SK-N-SH treated with all-trans-retinoic acid at 6 μM for 48 hours (cell line): ENCODE measurements around the gene MKRN2OS.

ENCODE experiments used
- ATAC-seq: fragments of 200-7000 bp; cut with Tn5 transposase; 3 replicates; pipeline ENCODE4 v1.9.1; 2020; ENCODE audit warnings: mild to moderate bottlenecking, moderate library complexity
- ARNTL ChIP-seq: fragments of 450-650 bp; formaldehyde crosslinking; IDR thresholded peaks from 2 replicates; pipeline ENCODE4 v1.5.0; 2020; ENCODE audit warnings: low read depth, mild to moderate bottlenecking, moderate library complexity, borderline replicate concordance
- BACH2 ChIP-seq: fragments of 250-450 bp; sonication (Bioruptor Pico); IDR thresholded peaks from 2 replicates; pipeline ENCODE4 v1.9.0; 2021; ENCODE audit warnings: mild to moderate bottlenecking, borderline replicate concordance
- CSDC2 ChIP-seq: fragments of 250-450 bp; sonication (Bioruptor Pico); IDR thresholded peaks from 2 replicates; pipeline ENCODE4 v1.5.0; 2020; ENCODE audit warnings: mild to moderate bottlenecking, moderate library complexity
- ESRRG ChIP-seq: fragments of 250-450 bp; sonication (Bioruptor Pico); IDR thresholded peaks from 2 replicates; pipeline ENCODE4 v1.6.1; 2021; ENCODE audit warnings: mild to moderate bottlenecking
- GLIS3 ChIP-seq: fragments of 250-450 bp; sonication (Bioruptor Pico); IDR thresholded peaks from 2 replicates; pipeline ENCODE4 v1.5.0; 2020; ENCODE audit warnings: mild to moderate bottlenecking, moderate library complexity
- ISL1 ChIP-seq: fragments of 250-450 bp; sonication (Bioruptor Pico); IDR thresholded peaks from 2 replicates; pipeline ENCODE4 v2.1.2; 2022; ENCODE audit warnings: mild to moderate bottlenecking, moderate library complexity
- RARB ChIP-seq: fragments of 250-450 bp; sonication (Bioruptor Pico); IDR thresholded peaks from 2 replicates; pipeline ENCODE4 v1.8.0; 2021; ENCODE audit warnings: mild to moderate bottlenecking, moderate library complexity
- SNAI2 ChIP-seq: fragments of 250-450 bp; sonication (Bioruptor Pico); IDR thresholded peaks from 2 replicates; pipeline ENCODE4 v1.5.0; 2020; ENCODE audit warnings: mild to moderate bottlenecking, moderate library complexity
- TCF4 ChIP-seq: fragments of 250-450 bp; sonication (Bioruptor Pico); IDR thresholded peaks from 2 replicates; pipeline ENCODE4 v1.8.0; 2021; ENCODE audit warnings: mild to moderate bottlenecking, moderate library complexity, borderline replicate concordance
- TOX ChIP-seq: fragments of 250-450 bp; sonication (Bioruptor Pico); IDR thresholded peaks from 2 replicates; pipeline ENCODE4 v1.8.0; 2021; ENCODE audit warnings: mild to moderate bottlenecking, moderate library complexity, borderline replicate concordance
- ZC3H10 ChIP-seq: fragments of 250-450 bp; sonication (Bioruptor Pico); IDR thresholded peaks from 2 replicates; pipeline ENCODE4 v1.5.1; 2021; ENCODE audit warnings: mild to moderate bottlenecking, moderate library complexity
- ZFP3 ChIP-seq: fragments of 250-450 bp; sonication (Bioruptor Pico); IDR thresholded peaks from 2 replicates; pipeline ENCODE4 v1.5.0; 2020; ENCODE audit warnings: mild to moderate bottlenecking, moderate library complexity
- ZFP30 ChIP-seq: fragments of 450-650 bp; formaldehyde crosslinking; IDR thresholded peaks from 2 replicates; pipeline ENCODE4 v1.5.0; 2022; ENCODE audit warnings: mild to moderate bottlenecking, moderate library complexity
- ZNF565 ChIP-seq: fragments of 450-650 bp; formaldehyde crosslinking; conservative IDR thresholded peaks from 2 replicates; pipeline ENCODE4 v1.5.0; 2020; ENCODE audit warnings: low read depth, mild to moderate bottlenecking, moderate library complexity
- ZNF70 ChIP-seq: fragments of 450-650 bp; formaldehyde crosslinking; IDR thresholded peaks from 2 replicates; pipeline ENCODE4 v1.5.0; 2020; ENCODE audit warnings: mild to moderate bottlenecking, moderate library complexity
- ZNF8 ChIP-seq: fragments of 450-650 bp; formaldehyde crosslinking; IDR thresholded peaks from 2 replicates; pipeline ENCODE4 v1.5.0; 2020; ENCODE audit warnings: mild to moderate bottlenecking, moderate library complexity
- TF ChIP-seq, protein P1 (sequence below): fragments of 250-450 bp; sonication (Bioruptor Pico); IDR thresholded peaks from 2 replicates; pipeline ENCODE4 v1.5.0; 2020; ENCODE audit warnings: mild to moderate bottlenecking, moderate library complexity
- TF ChIP-seq, protein P2 (sequence below): fragments of 250-450 bp; sonication (Bioruptor Pico); IDR thresholded peaks from 2 replicates; pipeline ENCODE4 v1.8.0; 2021; ENCODE audit warnings: low read depth, mild to moderate bottlenecking, moderate library complexity, borderline replicate concordance
- TF ChIP-seq, protein P3 (sequence below): fragments of 250-450 bp; sonication (Bioruptor Pico); IDR thresholded peaks from 2 replicates; pipeline ENCODE4 v1.8.0; 2020; ENCODE audit warnings: mild to moderate bottlenecking, moderate library complexity, borderline replicate concordance
- TF ChIP-seq, protein P4 (sequence below): fragments of 250-450 bp; sonication (Bioruptor Pico); IDR thresholded peaks from 2 replicates; pipeline ENCODE4 v1.5.1; 2020; ENCODE audit warnings: low read depth, mild to moderate bottlenecking, moderate library complexity
- TF ChIP-seq, protein P5 (sequence below): fragments of 250-450 bp; sonication (Bioruptor Pico); IDR thresholded peaks from 2 replicates; pipeline ENCODE4 v1.5.1; 2021; ENCODE audit warnings: mild to moderate bottlenecking, moderate library complexity

The MKRN2OS gene

DNA sequence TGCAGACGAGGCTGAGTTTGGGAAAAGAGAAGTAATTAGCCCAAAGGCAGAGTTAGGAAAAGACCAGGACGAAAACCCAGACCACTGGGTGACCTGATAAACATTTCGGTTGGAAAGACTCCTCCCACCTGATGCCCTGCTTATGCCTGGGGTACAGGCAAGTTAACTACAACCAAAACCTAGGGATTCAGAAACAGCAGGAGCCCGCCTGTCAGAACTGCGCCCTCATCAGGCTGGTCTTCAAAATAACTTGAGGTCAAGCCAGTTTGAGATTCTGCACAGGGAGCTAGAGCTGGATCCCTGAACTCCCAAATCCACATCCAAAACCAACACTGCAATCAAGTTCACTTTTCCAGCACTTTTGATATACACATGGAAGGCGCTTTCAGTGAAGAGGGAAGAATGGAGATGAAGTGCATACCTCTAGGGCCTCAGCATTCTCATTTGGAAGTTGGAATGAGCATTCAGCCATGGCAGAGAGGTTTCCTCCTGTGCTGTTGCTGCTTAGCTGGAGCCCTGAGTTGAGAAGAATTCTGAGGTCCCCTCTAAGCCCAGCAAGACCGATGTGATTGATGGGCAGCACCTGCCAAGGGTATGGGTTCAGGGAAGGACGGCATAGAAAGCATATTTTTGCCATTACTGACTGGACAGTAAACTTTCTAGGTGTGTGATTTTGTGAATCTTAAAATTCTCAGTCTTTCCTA lies 49.4 kb downstream of the MKRN2OS start:
- TF ChIP-seq TCF4 (no peak), ZNF70 (CRISPR knock-in tag) (no peak), CSDC2 (CRISPR knock-in tag) (no peak), ISL1 (CRISPR knock-in tag) (no peak), BACH2 (CRISPR knock-in tag) (no peak), RARB (CRISPR knock-in tag) (no peak), GLIS3 (CRISPR knock-in tag) (no peak), ZNF8 (CRISPR knock-in tag) (no peak), TOX (CRISPR knock-in tag) (no peak), ZFP30 (CRISPR knock-in tag) (no peak), ESRRG (CRISPR knock-in tag) (no peak)
- TF ChIP-seq, protein P1, sequence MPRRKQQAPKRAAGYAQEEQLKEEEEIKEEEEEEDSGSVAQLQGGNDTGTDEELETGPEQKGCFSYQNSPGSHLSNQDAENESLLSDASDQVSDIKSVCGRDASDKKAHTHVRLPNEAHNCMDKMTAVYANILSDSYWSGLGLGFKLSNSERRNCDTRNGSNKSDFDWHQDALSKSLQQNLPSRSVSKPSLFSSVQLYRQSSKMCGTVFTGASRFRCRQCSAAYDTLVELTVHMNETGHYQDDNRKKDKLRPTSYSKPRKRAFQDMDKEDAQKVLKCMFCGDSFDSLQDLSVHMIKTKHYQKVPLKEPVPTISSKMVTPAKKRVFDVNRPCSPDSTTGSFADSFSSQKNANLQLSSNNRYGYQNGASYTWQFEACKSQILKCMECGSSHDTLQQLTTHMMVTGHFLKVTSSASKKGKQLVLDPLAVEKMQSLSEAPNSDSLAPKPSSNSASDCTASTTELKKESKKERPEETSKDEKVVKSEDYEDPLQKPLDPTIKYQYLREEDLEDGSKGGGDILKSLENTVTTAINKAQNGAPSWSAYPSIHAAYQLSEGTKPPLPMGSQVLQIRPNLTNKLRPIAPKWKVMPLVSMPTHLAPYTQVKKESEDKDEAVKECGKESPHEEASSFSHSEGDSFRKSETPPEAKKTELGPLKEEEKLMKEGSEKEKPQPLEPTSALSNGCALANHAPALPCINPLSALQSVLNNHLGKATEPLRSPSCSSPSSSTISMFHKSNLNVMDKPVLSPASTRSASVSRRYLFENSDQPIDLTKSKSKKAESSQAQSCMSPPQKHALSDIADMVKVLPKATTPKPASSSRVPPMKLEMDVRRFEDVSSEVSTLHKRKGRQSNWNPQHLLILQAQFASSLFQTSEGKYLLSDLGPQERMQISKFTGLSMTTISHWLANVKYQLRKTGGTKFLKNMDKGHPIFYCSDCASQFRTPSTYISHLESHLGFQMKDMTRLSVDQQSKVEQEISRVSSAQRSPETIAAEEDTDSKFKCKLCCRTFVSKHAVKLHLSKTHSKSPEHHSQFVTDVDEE (CRISPR knock-in tag) = no peak
- TF ChIP-seq, protein P2, sequence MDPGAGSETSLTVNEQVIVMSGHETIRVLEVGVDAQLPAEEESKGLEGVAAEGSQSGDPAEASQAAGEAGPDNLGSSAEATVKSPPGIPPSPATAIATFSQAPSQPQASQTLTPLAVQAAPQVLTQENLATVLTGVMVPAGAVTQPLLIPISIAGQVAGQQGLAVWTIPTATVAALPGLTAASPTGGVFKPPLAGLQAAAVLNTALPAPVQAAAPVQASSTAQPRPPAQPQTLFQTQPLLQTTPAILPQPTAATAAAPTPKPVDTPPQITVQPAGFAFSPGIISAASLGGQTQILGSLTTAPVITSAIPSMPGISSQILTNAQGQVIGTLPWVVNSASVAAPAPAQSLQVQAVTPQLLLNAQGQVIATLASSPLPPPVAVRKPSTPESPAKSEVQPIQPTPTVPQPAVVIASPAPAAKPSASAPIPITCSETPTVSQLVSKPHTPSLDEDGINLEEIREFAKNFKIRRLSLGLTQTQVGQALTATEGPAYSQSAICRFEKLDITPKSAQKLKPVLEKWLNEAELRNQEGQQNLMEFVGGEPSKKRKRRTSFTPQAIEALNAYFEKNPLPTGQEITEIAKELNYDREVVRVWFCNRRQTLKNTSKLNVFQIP (CRISPR knock-in tag) = no peak
- TF ChIP-seq, protein P3, sequence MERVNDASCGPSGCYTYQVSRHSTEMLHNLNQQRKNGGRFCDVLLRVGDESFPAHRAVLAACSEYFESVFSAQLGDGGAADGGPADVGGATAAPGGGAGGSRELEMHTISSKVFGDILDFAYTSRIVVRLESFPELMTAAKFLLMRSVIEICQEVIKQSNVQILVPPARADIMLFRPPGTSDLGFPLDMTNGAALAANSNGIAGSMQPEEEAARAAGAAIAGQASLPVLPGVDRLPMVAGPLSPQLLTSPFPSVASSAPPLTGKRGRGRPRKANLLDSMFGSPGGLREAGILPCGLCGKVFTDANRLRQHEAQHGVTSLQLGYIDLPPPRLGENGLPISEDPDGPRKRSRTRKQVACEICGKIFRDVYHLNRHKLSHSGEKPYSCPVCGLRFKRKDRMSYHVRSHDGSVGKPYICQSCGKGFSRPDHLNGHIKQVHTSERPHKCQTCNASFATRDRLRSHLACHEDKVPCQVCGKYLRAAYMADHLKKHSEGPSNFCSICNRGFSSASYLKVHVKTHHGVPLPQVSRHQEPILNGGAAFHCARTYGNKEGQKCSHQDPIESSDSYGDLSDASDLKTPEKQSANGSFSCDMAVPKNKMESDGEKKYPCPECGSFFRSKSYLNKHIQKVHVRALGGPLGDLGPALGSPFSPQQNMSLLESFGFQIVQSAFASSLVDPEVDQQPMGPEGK (CRISPR knock-in tag) = no peak
- ATAC-seq = no peak

DNA sequence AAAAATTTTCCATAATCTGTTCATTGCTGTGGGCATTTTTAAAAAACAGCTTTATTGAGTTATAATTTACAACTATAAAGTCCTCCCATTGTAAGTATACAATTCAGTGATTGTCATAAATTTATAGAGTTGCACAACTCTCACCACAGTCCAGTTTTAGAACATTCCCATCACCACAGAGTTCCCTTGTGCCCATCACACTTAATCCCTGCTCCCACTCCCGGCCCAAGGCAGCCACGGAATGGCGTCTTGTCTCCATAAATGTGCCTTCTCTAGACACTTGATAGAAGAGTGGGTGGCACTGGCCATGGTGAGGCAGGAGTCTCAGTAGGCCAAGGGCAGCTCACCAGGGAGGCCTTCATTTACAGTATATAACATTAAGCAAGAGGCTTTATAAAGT lies 54.8 kb downstream of the MKRN2OS start:
- TF ChIP-seq ZFP3 (CRISPR knock-in tag) = no peak
- ATAC-seq = no peak

DNA sequence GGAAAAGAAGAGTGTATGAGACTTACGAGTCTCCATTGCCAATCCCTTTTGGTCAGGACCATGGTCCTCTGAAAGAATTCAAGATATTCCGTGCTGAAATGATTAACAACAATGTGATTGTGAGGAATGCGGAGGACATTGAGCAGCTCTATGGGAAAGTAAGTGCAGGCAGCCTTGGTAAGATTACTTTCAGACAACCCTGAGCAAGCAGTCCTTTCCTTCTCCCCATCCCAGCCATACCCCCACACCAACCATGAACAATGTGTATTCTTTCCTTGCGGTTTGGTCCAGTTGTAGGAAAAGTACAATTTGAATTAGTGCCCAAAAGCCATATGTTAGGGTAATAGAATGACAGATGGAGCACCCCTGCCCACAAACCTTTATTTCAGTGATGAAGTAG lies 55.5 kb downstream of the MKRN2OS start:
- ATAC-seq = no peak
- no peak for TF ChIP-seq BACH2 (CRISPR knock-in tag)
- no peak for TF ChIP-seq ZFP3 (CRISPR knock-in tag)
- TF ChIP-seq, protein P4, sequence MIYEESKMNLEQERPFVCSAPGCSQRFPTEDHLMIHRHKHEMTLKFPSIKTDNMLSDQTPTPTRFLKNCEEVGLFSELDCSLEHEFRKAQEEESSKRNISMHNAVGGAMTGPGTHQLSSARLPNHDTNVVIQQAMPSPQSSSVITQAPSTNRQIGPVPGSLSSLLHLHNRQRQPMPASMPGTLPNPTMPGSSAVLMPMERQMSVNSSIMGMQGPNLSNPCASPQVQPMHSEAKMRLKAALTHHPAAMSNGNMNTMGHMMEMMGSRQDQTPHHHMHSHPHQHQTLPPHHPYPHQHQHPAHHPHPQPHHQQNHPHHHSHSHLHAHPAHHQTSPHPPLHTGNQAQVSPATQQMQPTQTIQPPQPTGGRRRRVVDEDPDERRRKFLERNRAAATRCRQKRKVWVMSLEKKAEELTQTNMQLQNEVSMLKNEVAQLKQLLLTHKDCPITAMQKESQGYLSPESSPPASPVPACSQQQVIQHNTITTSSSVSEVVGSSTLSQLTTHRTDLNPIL (CRISPR knock-in tag) = no peak
- TF ChIP-seq, protein P2 (CRISPR knock-in tag) = no peak
- TF ChIP-seq ZC3H10 (CRISPR knock-in tag) = no peak
- no peak for TF ChIP-seq TOX (CRISPR knock-in tag)
- TF ChIP-seq ESRRG (CRISPR knock-in tag) = no peak
- no peak for TF ChIP-seq TCF4
- no peak for TF ChIP-seq ZNF565
- TF ChIP-seq ARNTL (CRISPR knock-in tag) = no peak
- no peak for TF ChIP-seq ISL1 (CRISPR knock-in tag)
- TF ChIP-seq, protein P5, sequence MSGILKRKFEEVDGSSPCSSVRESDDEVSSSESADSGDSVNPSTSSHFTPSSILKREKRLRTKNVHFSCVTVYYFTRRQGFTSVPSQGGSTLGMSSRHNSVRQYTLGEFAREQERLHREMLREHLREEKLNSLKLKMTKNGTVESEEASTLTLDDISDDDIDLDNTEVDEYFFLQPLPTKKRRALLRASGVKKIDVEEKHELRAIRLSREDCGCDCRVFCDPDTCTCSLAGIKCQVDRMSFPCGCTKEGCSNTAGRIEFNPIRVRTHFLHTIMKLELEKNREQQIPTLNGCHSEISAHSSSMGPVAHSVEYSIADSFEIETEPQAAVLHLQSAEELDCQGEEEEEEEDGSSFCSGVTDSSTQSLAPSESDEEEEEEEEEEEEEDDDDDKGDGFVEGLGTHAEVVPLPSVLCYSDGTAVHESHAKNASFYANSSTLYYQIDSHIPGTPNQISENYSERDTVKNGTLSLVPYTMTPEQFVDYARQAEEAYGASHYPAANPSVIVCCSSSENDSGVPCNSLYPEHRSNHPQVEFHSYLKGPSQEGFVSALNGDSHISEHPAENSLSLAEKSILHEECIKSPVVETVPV (CRISPR knock-in tag) = no peak
- TF ChIP-seq RARB (CRISPR knock-in tag) = no peak
- no peak for TF ChIP-seq CSDC2 (CRISPR knock-in tag)
- TF ChIP-seq ZFP30 (CRISPR knock-in tag) = no peak
- TF ChIP-seq SNAI2 (CRISPR knock-in tag) = no peak
- no peak for TF ChIP-seq ZNF70 (CRISPR knock-in tag)
- no peak for TF ChIP-seq ZNF8 (CRISPR knock-in tag)
- TF ChIP-seq, protein P3 (CRISPR knock-in tag) = no peak
